Keratinocyte (primary cell): ENCODE data around the gene PIPOX. TPM values are rescaled to one million over a fixed set of nuclear protein-coding genes. Genes with fewer than 3 reads are reported as not detected.

Experiments used
- DNase-seq: peaks from one replicate; pipeline ENCODE4 v3.0.0-alpha.2; 2011; ENCODE audit warnings: low read depth, missing footprints, low spot score
- FAIRE-seq: peaks from 2 replicates; lab custom pipeline; 2011; peaks lifted over from hg19 to GRCh38; lab: Jason Lieb, UNC
- H2AFZ ChIP-seq: 2 replicates; pipeline ENCODE4 v1.6.0; 2012; ENCODE audit warnings: low read length, control low read depth, inconsistent platforms; ENCODE audit not compliant: control insufficient read depth
- H3K27ac ChIP-seq: 2 replicates; pipeline ENCODE4 v1.5.1; 2011; ENCODE audit warnings: low read length; ENCODE audit not compliant: control insufficient read depth, insufficient read depth
- H3K27me3 ChIP-seq: 3 replicates; pipeline ENCODE4 v1.6.0; 2011; ENCODE audit warnings: low read length; ENCODE audit not compliant: control insufficient read depth, insufficient read depth; ENCODE audit errors: extremely low read depth
- H3K36me3 ChIP-seq, 2 experiments: 2 replicates in 1 of 2; 3 replicates in 1 of 2; pipeline ENCODE4 v1.5.1; 2011; ENCODE audit warnings: low read length in 2 of 2, mild to moderate bottlenecking in 1 of 2; ENCODE audit not compliant: control insufficient read depth in 2 of 2, insufficient read depth in 2 of 2; ENCODE audit errors: extremely low read depth in 1 of 2
- H3K4me1 ChIP-seq: 3 replicates; pipeline ENCODE4 v1.5.1; 2011; ENCODE audit warnings: low read length; ENCODE audit not compliant: control insufficient read depth, insufficient read depth; ENCODE audit errors: extremely low read depth
- H3K4me2 ChIP-seq: 3 replicates; pipeline ENCODE4 v1.6.0; 2011; ENCODE audit warnings: low read depth, low read length; ENCODE audit not compliant: control insufficient read depth, insufficient read depth; ENCODE audit errors: extremely low read depth
- H3K4me3 ChIP-seq, 3 experiments: fragments of 200-600 bp in 1 of 3; sonication (generic) in 1 of 3; 2 replicates in 2 of 3; 3 replicates in 1 of 3; pipeline ENCODE4 v1.5.1; 2011 to 2016; ENCODE audit warnings: low read length in 3 of 3, mild to moderate bottlenecking in 3 of 3, control low read depth in 2 of 3, inconsistent platforms in 1 of 3, low read depth in 1 of 3, mixed read lengths in 1 of 3, mixed run types in 1 of 3, moderate library complexity in 1 of 3; ENCODE audit not compliant: control insufficient read depth in 2 of 3, insufficient read depth in 2 of 3; ENCODE audit errors: extremely low read depth in 1 of 3
- H3K79me2 ChIP-seq: 2 replicates; pipeline ENCODE4 v1.6.0; 2012; ENCODE audit warnings: low read length; ENCODE audit not compliant: control insufficient read depth, insufficient read depth
- H3K9ac ChIP-seq: 3 replicates; pipeline ENCODE4 v1.6.0; 2011; ENCODE audit warnings: low read length; ENCODE audit not compliant: control insufficient read depth, insufficient read depth; ENCODE audit errors: extremely low read depth
- H3K9me1 ChIP-seq: 3 replicates; pipeline ENCODE4 v1.6.0; 2011; ENCODE audit warnings: low read length; ENCODE audit not compliant: control insufficient read depth, insufficient read depth; ENCODE audit errors: extremely low read depth
- H3K9me3 ChIP-seq: 2 replicates; pipeline ENCODE4 v1.5.1; 2012; ENCODE audit warnings: low read depth, low read length; ENCODE audit not compliant: control insufficient read depth
- H4K20me1 ChIP-seq: 3 replicates; pipeline ENCODE4 v1.6.0; 2011; ENCODE audit warnings: low read length; ENCODE audit not compliant: control insufficient read depth, insufficient read depth; ENCODE audit errors: extremely low read depth
- EZH2 ChIP-seq: IDR thresholded peaks from one replicate; pipeline ENCODE4 v1.6.1; 2012; ENCODE audit warnings: inconsistent platforms, mild to moderate bottlenecking, low read length, moderate library complexity
- dilution Hi-C: fragments of 300-500 bp; cut with MboI; formaldehyde crosslinking; loops from one replicate; pipeline ENCODE4 v1.7.0; 2020; ENCODE audit warnings: low sequenced_read_pairs; ENCODE audit not compliant: extremely low pct_ligation_motif_present
- polyA plus RNA-seq, 5 experiments: library from polyadenylated mRNA; depleted of rRNA in 3 of 5; stranded (reverse) in 3 of 5; stranded (forward) in 1 of 5; unstranded in 1 of 5; fragments of >200 nt; gene quantifications; 1 replicate in 1 of 5; 2 replicates in 3 of 5; 3 replicates in 1 of 5; pipeline versions ENCODE4 v1.2.1 to v1.2.3, GENCODE V29; 2011 to 2012; ENCODE audit warnings: missing spikeins in 2 of 5, low read depth in 1 of 5, low replicate concordance in 1 of 5
- TF ChIP-seq, protein P1 (sequence below), 3 experiments: IDR thresholded peaks in 1 of 3; conservative IDR thresholded peaks in 1 of 3; optimal IDR thresholded peaks in 1 of 3; 2 replicates in 2 of 3; 3 replicates in 1 of 3; pipeline versions ENCODE3 to v1.5.1; 2011; ENCODE audit warnings: low read length in 3 of 3, mild to moderate bottlenecking in 3 of 3, moderate library complexity in 2 of 3, control low read depth in 1 of 3, inconsistent platforms in 1 of 3; ENCODE audit not compliant: insufficient read depth in 2 of 3; ENCODE audit errors: extremely low read depth in 1 of 3

PIPOX gene
- polyA plus RNA-seq, 1 donor (not counting 4 experiments of a cell fraction or from before 2014, with no cell fraction given), result not detected

DNA sequence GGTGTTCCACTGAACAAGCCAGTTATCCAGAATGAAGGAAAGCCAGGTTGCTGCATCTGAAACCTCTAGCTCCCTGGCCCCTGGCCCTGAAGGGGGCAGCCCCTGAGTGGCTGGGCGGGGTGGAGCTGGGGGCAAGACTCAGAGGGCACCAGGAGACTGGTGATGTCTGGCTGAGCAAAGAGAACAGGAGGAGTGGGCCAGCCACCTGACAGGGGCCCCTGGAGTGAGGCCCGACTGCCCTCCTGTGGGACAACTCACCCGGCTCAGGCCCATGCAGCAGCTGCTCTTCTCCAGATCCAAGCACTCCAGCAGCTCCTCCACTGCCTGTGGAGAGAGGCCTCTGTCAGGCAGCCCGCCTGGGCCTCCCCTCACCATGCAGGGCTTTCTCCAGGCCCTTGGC is 60.4 kb downstream of the PIPOX start:
- H3K27me3 ChIP-seq, result no peaks in the 10 kb centered on the region
- no peaks in the 10 kb centered on the region for H4K20me1 ChIP-seq
- no peak for FAIRE-seq
- H2AFZ ChIP-seq, result no peak overlapping the region
- H3K27ac ChIP-seq, result peak overlapping the region; percentile 32
- dilution Hi-C loops, result no loop called here
- H3K36me3 ChIP-seq, result peaks cover 41 to 46% of the 10 kb centered on the region in 2 experiments
- peak overlapping the region; percentile 0 for H3K4me2 ChIP-seq
- H3K4me3 ChIP-seq, result no peak overlapping the region
- H3K79me2 ChIP-seq, result no peaks in the 10 kb centered on the region
- H3K4me1 ChIP-seq, result peaks cover 14% of the 10 kb centered on the region
- TF ChIP-seq, protein P1, sequence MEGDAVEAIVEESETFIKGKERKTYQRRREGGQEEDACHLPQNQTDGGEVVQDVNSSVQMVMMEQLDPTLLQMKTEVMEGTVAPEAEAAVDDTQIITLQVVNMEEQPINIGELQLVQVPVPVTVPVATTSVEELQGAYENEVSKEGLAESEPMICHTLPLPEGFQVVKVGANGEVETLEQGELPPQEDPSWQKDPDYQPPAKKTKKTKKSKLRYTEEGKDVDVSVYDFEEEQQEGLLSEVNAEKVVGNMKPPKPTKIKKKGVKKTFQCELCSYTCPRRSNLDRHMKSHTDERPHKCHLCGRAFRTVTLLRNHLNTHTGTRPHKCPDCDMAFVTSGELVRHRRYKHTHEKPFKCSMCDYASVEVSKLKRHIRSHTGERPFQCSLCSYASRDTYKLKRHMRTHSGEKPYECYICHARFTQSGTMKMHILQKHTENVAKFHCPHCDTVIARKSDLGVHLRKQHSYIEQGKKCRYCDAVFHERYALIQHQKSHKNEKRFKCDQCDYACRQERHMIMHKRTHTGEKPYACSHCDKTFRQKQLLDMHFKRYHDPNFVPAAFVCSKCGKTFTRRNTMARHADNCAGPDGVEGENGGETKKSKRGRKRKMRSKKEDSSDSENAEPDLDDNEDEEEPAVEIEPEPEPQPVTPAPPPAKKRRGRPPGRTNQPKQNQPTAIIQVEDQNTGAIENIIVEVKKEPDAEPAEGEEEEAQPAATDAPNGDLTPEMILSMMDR (optimal IDR thresholded peaks at IDR 0.05 in 1 of 3, IDR thresholded peaks at IDR 0.05 in 1 of 3, conservative IDR thresholded peaks at IDR 0.05 in 1 of 3; ENCODE audit: extremely low read depth in 1 of 3, insufficient read depth in 2 of 3, low read length in 3 of 3), result no peak
- TF ChIP-seq EZH2, result no peak
- no peak for DNase-seq
- no peak overlapping the region for H3K9ac ChIP-seq
- H3K9me1 ChIP-seq, result no peaks in the 10 kb centered on the region
- H3K9me3 ChIP-seq, result no peaks in the 10 kb centered on the region

Other genes with a start within 250 kb of the PIPOX start
- gene FAM222B, start 200.4 kb upstream of the PIPOX start, polyA plus RNA-seq, result 5.1 to 25.3 TPM (median 6.5 TPM) in 3 replicates
- 46.5 to 63.3 TPM (median 60.6 TPM) in 3 replicates for gene ERAL1, start 188.1 kb upstream of the PIPOX start, polyA plus RNA-seq
- 50.7 to 79.4 TPM (median 67.2 TPM) in 3 replicates for gene FLOT2, start 145.4 kb upstream of the PIPOX start, polyA plus RNA-seq
- 1.7 to 4.0 TPM (median 3.4 TPM) in 3 replicates for gene DHRS13, start 140.1 kb upstream of the PIPOX start, polyA plus RNA-seq
- 7.1 to 16.1 TPM (median 9.6 TPM) in 3 replicates for gene PHF12, start 91.6 kb upstream of the PIPOX start, polyA plus RNA-seq
- gene SEZ6, start 37.1 kb upstream of the PIPOX start, polyA plus RNA-seq, result not detected in 3 replicates
- 18.4 to 26.6 TPM (median 20.0 TPM) in 3 replicates for gene MYO18A, start 137.3 kb downstream of the PIPOX start, polyA plus RNA-seq
- gene CRYBA1, start 203.7 kb downstream of the PIPOX start, polyA plus RNA-seq, result not detected in 3 replicates